ENCODE data around the gene DBNDD2.
A peak's percentile ranks its signal among the peaks of the same experiment; 100 is the strongest.

DBNDD2 gene

GRCh38 chr20:45406260-45407066 is 1.6 kb upstream of the DBNDD2 start:
- peak overlapping the region; percentile 97 for H3K27ac ChIP-seq (ENCODE audit: low read length)
- H3K36me3 ChIP-seq (ENCODE audit: control insufficient read depth in 1 of 2, insufficient read depth in 2 of 2, low read length in 2 of 2), result peaks cover 24 to 27% of the 10 kb centered on the region in 2 donors
- H3K27me3 ChIP-seq (ENCODE audit: low read depth, low read length), result no peaks in the 10 kb centered on the region
- H3K9me3 ChIP-seq (ENCODE audit: control insufficient read depth in 1 of 2, low read length in 2 of 2), result no peaks in the 10 kb centered on the region
- peaks cover 0 to 15% of the 10 kb centered on the region in 2 donors for H3K4me1 ChIP-seq (ENCODE audit: control insufficient read depth in 1 of 2, insufficient read depth in 2 of 2, low read length in 2 of 2)
- H3K4me3 ChIP-seq (ENCODE audit: low read depth in 1 of 2, low read length in 2 of 2), result peak overlapping the region; percentile 89 to 94

GRCh38 chr20:45407067-45407745 is 883 bp upstream of the DBNDD2 start:
- Histone ChIP-seq H3K9me3 (ENCODE audit: control insufficient read depth in 1 of 2, low read length in 2 of 2) (no peaks in the 10 kb centered on the region), H3K27me3 (ENCODE audit: low read depth, low read length) (no peaks in the 10 kb centered on the region), H3K4me1 (ENCODE audit: control insufficient read depth in 1 of 2, insufficient read depth in 2 of 2, low read length in 2 of 2) (peaks cover 0 to 15% of the 10 kb centered on the region in 2 donors), H3K4me3 (ENCODE audit: low read depth in 1 of 2, low read length in 2 of 2) (peak overlapping the region; percentile 89 to 94), H3K27ac (ENCODE audit: low read length) (peak overlapping the region; percentile 97), H3K36me3 (ENCODE audit: control insufficient read depth in 1 of 2, insufficient read depth in 2 of 2, low read length in 2 of 2) (peaks cover 24 to 31% of the 10 kb centered on the region in 2 donors)

GRCh38 chr20:45408646-45409213 is 641 bp downstream of the DBNDD2 start:
- Histone ChIP-seq H3K4me1 (ENCODE audit: control insufficient read depth in 1 of 2, insufficient read depth in 2 of 2, low read length in 2 of 2) (peaks cover 0 to 15% of the 10 kb centered on the region in 2 donors), H3K27ac (ENCODE audit: low read length) (peak overlapping the region; percentile 97), H3K9me3 (ENCODE audit: control insufficient read depth in 1 of 2, low read length in 2 of 2) (no peaks in the 10 kb centered on the region), H3K36me3 (ENCODE audit: control insufficient read depth in 1 of 2, insufficient read depth in 2 of 2, low read length in 2 of 2) (peaks cover 24 to 34% of the 10 kb centered on the region in 2 donors), H3K4me3 (ENCODE audit: low read depth in 1 of 2, low read length in 2 of 2) (peak overlapping the region; percentile 89 to 94), H3K27me3 (ENCODE audit: low read depth, low read length) (no peaks in the 10 kb centered on the region)

- no peak overlapping the region for H3K4me3 ChIP-seq (ENCODE audit: low read depth in 1 of 2, low read length in 2 of 2)
- no peaks in the 10 kb centered on the region for H3K9me3 ChIP-seq (ENCODE audit: control insufficient read depth in 1 of 2, low read length in 2 of 2)
- H3K27me3 ChIP-seq (ENCODE audit: low read depth, low read length), result no peaks in the 10 kb centered on the region
- peaks cover 24 to 34% of the 10 kb centered on the region in 2 donors for H3K36me3 ChIP-seq (ENCODE audit: control insufficient read depth in 1 of 2, insufficient read depth in 2 of 2, low read length in 2 of 2)
- H3K27ac ChIP-seq (ENCODE audit: low read length), result no peak overlapping the region
- peaks cover 0 to 15% of the 10 kb centered on the region in 2 donors for H3K4me1 ChIP-seq (ENCODE audit: control insufficient read depth in 1 of 2, insufficient read depth in 2 of 2, low read length in 2 of 2)
Observed at GRCh38 chr20:45409521-45410272, 1.6 kb downstream of the DBNDD2 start.

- Histone ChIP-seq H3K4me1 (ENCODE audit: control insufficient read depth in 1 of 2, insufficient read depth in 2 of 2, low read length in 2 of 2) (peaks cover 0 to 15% of the 10 kb centered on the region in 2 donors), H3K27ac (ENCODE audit: low read length) (peak overlapping the region; percentile 41), H3K36me3 (ENCODE audit: control insufficient read depth in 1 of 2, insufficient read depth in 2 of 2, low read length in 2 of 2) (peaks cover 24 to 34% of the 10 kb centered on the region in 2 donors), H3K27me3 (ENCODE audit: low read depth, low read length) (no peaks in the 10 kb centered on the region), H3K4me3 (ENCODE audit: low read depth in 1 of 2, low read length in 2 of 2) (no peak overlapping the region), H3K9me3 (ENCODE audit: control insufficient read depth in 1 of 2, low read length in 2 of 2) (no peaks in the 10 kb centered on the region)
Observed at GRCh38 chr20:45410887-45411286, 2.8 kb downstream of the DBNDD2 start.

- Histone ChIP-seq H3K27ac (ENCODE audit: low read length) (no peak overlapping the region), H3K36me3 (ENCODE audit: control insufficient read depth in 1 of 2, insufficient read depth in 2 of 2, low read length in 2 of 2) (peaks cover 24 to 34% of the 10 kb centered on the region in 2 donors), H3K4me3 (ENCODE audit: low read depth in 1 of 2, low read length in 2 of 2) (no peak overlapping the region), H3K9me3 (ENCODE audit: control insufficient read depth in 1 of 2, low read length in 2 of 2) (no peaks in the 10 kb centered on the region), H3K4me1 (ENCODE audit: control insufficient read depth in 1 of 2, insufficient read depth in 2 of 2, low read length in 2 of 2) (peaks cover 8 to 25% of the 10 kb centered on the region in 2 donors), H3K27me3 (ENCODE audit: low read depth, low read length) (no peaks in the 10 kb centered on the region)
Observed at GRCh38 chr20:45412653-45413052, 4.6 kb downstream of the DBNDD2 start.

GRCh38 chr20:45413479-45413878 is 5.4 kb downstream of the DBNDD2 start:
- Histone ChIP-seq H3K4me3 (ENCODE audit: low read depth in 1 of 2, low read length in 2 of 2) (no peak overlapping the region), H3K27ac (ENCODE audit: low read length) (no peak overlapping the region), H3K4me1 (ENCODE audit: control insufficient read depth in 1 of 2, insufficient read depth in 2 of 2, low read length in 2 of 2) (peaks cover 8 to 23% of the 10 kb centered on the region in 2 donors), H3K36me3 (ENCODE audit: control insufficient read depth in 1 of 2, insufficient read depth in 2 of 2, low read length in 2 of 2) (peaks cover 21 to 37% of the 10 kb centered on the region in 2 donors), H3K9me3 (ENCODE audit: control insufficient read depth in 1 of 2, low read length in 2 of 2) (no peaks in the 10 kb centered on the region), H3K27me3 (ENCODE audit: low read depth, low read length) (no peaks in the 10 kb centered on the region)

- Histone ChIP-seq H3K4me1 (ENCODE audit: control insufficient read depth in 1 of 2, insufficient read depth in 2 of 2, low read length in 2 of 2) (peaks cover 17 to 33% of the 10 kb centered on the region in 2 donors), H3K4me3 (ENCODE audit: low read depth in 1 of 2, low read length in 2 of 2) (peak within 1 kb of the TSS; percentile 91 to 93), H3K27me3 (ENCODE audit: low read depth, low read length) (no peaks in the 10 kb centered on the region), H3K27ac (ENCODE audit: low read length) (peak within 1 kb of the TSS; percentile 93), H3K36me3 (ENCODE audit: control insufficient read depth in 1 of 2, insufficient read depth in 2 of 2, low read length in 2 of 2) (peaks cover 18 to 29% of the 10 kb centered on the region in 2 donors), H3K9me3 (ENCODE audit: control insufficient read depth in 1 of 2, low read length in 2 of 2) (no peaks in the 10 kb centered on the region)
Observed at GRCh38 chr20:45415822-45416637, 7.9 kb downstream of the DBNDD2 start, which contains the start of gene PIGT. PIGT (plus strand) TSS chr20:45416141; CDS start chr20:45416157, 16 bp downstream.

GRCh38 chr20:45416917-45417316 is 8.8 kb downstream of the DBNDD2 start:
- Histone ChIP-seq H3K27ac (ENCODE audit: low read length) (peak overlapping the region; percentile 93), H3K4me3 (ENCODE audit: low read depth in 1 of 2, low read length in 2 of 2) (peak overlapping the region; percentile 91 to 93), H3K27me3 (ENCODE audit: low read depth, low read length) (no peaks in the 10 kb centered on the region), H3K9me3 (ENCODE audit: control insufficient read depth in 1 of 2, low read length in 2 of 2) (no peaks in the 10 kb centered on the region), H3K4me1 (ENCODE audit: control insufficient read depth in 1 of 2, insufficient read depth in 2 of 2, low read length in 2 of 2) (peaks cover 17 to 33% of the 10 kb centered on the region in 2 donors), H3K36me3 (ENCODE audit: control insufficient read depth in 1 of 2, insufficient read depth in 2 of 2, low read length in 2 of 2) (peaks cover 25 to 29% of the 10 kb centered on the region in 2 donors)
